CD4-positive, alpha-beta T cell (primary cell): ENCODE data around the gene MAGI3. TPM values are rescaled to one million over a fixed set of nuclear protein-coding genes. Genes with fewer than 3 reads are reported as not detected.

Experiments
- ATAC-seq: fragments of 200-7000 bp; cut with Tn5 transposase; one replicate; pipeline ENCODE4 v1.10.0; 2022; ENCODE audit warnings: mild to moderate bottlenecking; ENCODE audit not compliant: poor library complexity
- CTCF ChIA-PET: fragments of 350-600 bp; sonication (Branson Sonifier 250); formaldehyde crosslinking; loops from one replicate; lab custom pipeline; 2021; ENCODE audit warnings: antibody characterized with exemption, inconsistent platforms; lab: Charles Lee
- POLR2A ChIA-PET: fragments of 350-600 bp; sonication (Branson Sonifier 250); formaldehyde crosslinking; loops from one replicate; lab custom pipeline; 2021; ENCODE audit warnings: antibody characterized with exemption, inconsistent platforms; lab: Charles Lee
- DNase-seq, 14 experiments: peaks; one replicate each; pipeline ENCODE4 v3.0.0-alpha.2; 2013 to 2020; ENCODE audit warnings: mixed read lengths in 2 of 14
- H3K27ac ChIP-seq, 2 donors: one replicate each; pipeline versions ENCODE4 v1.5.1 to v1.7.0; 2013; ENCODE audit warnings: low read length in 2 of 2, low read depth in 1 of 2, mild to moderate bottlenecking in 1 of 2
- H3K27me3 ChIP-seq, 2 experiments: 1 replicate in 1 of 2; 2 replicates in 1 of 2; pipeline versions ENCODE4 v1.6.1 to v1.7.0; 2013; ENCODE audit warnings: low read length in 2 of 2, control low read depth in 1 of 2, mild to moderate bottlenecking in 1 of 2, moderate library complexity in 1 of 2; ENCODE audit not compliant: insufficient read depth in 2 of 2, control insufficient read depth in 1 of 2
- H3K36me3 ChIP-seq: one replicate; pipeline ENCODE4 v1.6.1; 2013; ENCODE audit warnings: low read length, control low read depth; ENCODE audit not compliant: insufficient read depth
- H3K4me1 ChIP-seq: one replicate; pipeline ENCODE4 v1.6.1; 2013; ENCODE audit warnings: low read length, control low read depth; ENCODE audit not compliant: insufficient read depth
- H3K4me3 ChIP-seq: one replicate; pipeline ENCODE4 v1.5.1; 2013; ENCODE audit warnings: mild to moderate bottlenecking, low read length, moderate library complexity
- H3K9me3 ChIP-seq, 2 experiments: 1 replicate in 1 of 2; 2 replicates in 1 of 2; pipeline versions ENCODE4 v1.6.1 to v1.7.0; 2013; ENCODE audit warnings: low read length in 2 of 2, mild to moderate bottlenecking in 2 of 2, control low read depth in 1 of 2, moderate library complexity in 1 of 2; ENCODE audit not compliant: control insufficient read depth in 1 of 2, insufficient read depth in 1 of 2
- H3K27ac Mint-ChIP-seq: one replicate; pipeline ENCODE4 v1.8.0; 2020; ENCODE audit warnings: mixed read lengths
- H3K27me3 Mint-ChIP-seq: one replicate; pipeline ENCODE4 v1.8.0; 2021; ENCODE audit warnings: mixed read lengths
- H3K36me3 Mint-ChIP-seq: one replicate; pipeline ENCODE4 v1.8.0; 2021; ENCODE audit warnings: low read depth, mixed read lengths
- H3K4me1 Mint-ChIP-seq: one replicate; pipeline ENCODE4 v1.8.0; 2021; ENCODE audit warnings: low read depth, mixed read lengths
- H3K4me3 Mint-ChIP-seq: one replicate; pipeline ENCODE4 v1.8.0; 2020; ENCODE audit warnings: mild to moderate bottlenecking, mixed read lengths
- H3K9me3 Mint-ChIP-seq: one replicate; pipeline ENCODE4 v1.8.0; 2020; ENCODE audit warnings: mixed read lengths
- intact Hi-C, 2 experiments: fragments of 100-400 bp; cut with DNase I in 1 of 2; cut with micrococcal nuclease in 1 of 2; formaldehyde crosslinking; loops; one replicate each; pipeline versions ENCODE4 v1.15.1 to v1.9.0; 2023 to 2025; cut with DNase I, micrococcal nuclease
- total RNA-seq, 174 experiments: library from RNA in 2 of 174; stranded (reverse) in 2 of 174; gene quantifications; one replicate each; pipeline ENCODE4 v1.2.3 and lab custom pipeline; 2021 to 2026
- TF ChIP-seq, protein P1 (sequence below): fragments of 200-600 bp; IDR thresholded peaks from one replicate; pipeline ENCODE4 v1.8.0; 2022; ENCODE audit warnings: antibody characterized with exemption, mild to moderate bottlenecking

Gene MAGI3
- total RNA-seq, 2 experiments from 2014 or later, result 6.7 to 8.7 TPM

- ATAC-seq (no peak), DNase-seq (no peak)
- Histone ChIP-seq H3K4me3 (no peak overlapping the region), H3K4me1 (no peaks in the 10 kb centered on the region), H3K27me3 (no peaks in the 10 kb centered on the region), H3K9me3 (peaks cover 0 to 8% of the 10 kb centered on the region in 2 experiments), H3K36me3 (no peaks in the 10 kb centered on the region), H3K27ac (no peak overlapping the region)
- Mint-ChIP-seq H3K4me1 (no peaks in the 10 kb centered on the region), H3K4me3 (no peak overlapping the region), H3K27me3 (no peaks in the 10 kb centered on the region), H3K9me3 (no peaks in the 10 kb centered on the region), H3K36me3 (peaks cover 14% of the 10 kb centered on the region), H3K27ac (no peak overlapping the region)
- TF ChIP-seq, protein P1, sequence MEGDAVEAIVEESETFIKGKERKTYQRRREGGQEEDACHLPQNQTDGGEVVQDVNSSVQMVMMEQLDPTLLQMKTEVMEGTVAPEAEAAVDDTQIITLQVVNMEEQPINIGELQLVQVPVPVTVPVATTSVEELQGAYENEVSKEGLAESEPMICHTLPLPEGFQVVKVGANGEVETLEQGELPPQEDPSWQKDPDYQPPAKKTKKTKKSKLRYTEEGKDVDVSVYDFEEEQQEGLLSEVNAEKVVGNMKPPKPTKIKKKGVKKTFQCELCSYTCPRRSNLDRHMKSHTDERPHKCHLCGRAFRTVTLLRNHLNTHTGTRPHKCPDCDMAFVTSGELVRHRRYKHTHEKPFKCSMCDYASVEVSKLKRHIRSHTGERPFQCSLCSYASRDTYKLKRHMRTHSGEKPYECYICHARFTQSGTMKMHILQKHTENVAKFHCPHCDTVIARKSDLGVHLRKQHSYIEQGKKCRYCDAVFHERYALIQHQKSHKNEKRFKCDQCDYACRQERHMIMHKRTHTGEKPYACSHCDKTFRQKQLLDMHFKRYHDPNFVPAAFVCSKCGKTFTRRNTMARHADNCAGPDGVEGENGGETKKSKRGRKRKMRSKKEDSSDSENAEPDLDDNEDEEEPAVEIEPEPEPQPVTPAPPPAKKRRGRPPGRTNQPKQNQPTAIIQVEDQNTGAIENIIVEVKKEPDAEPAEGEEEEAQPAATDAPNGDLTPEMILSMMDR, result no peak
- ChIA-PET CTCF (no interaction called here), POLR2A (no interaction called here)
- intact Hi-C loops, result no loop called here
Measured at GRCh38 chr1:113579256-113580018, 189.1 kb downstream of the MAGI3 start.

- DNase-seq (no peak), ATAC-seq (no peak)
- intact Hi-C loops, result no loop called here
- no peak overlapping the region for H3K4me3 ChIP-seq
- H3K27me3 Mint-ChIP-seq, result no peaks in the 10 kb centered on the region
- peaks cover 0 to under 1% of the 10 kb centered on the region in 2 experiments for H3K9me3 ChIP-seq
- no peaks in the 10 kb centered on the region for H3K27me3 ChIP-seq
- peaks cover 11% of the 10 kb centered on the region for H3K36me3 Mint-ChIP-seq
- POLR2A ChIA-PET, result no interaction called here
- H3K4me1 ChIP-seq, result no peaks in the 10 kb centered on the region
- H3K4me1 Mint-ChIP-seq, result no peaks in the 10 kb centered on the region
- no peaks in the 10 kb centered on the region for H3K36me3 ChIP-seq
- CTCF ChIA-PET, result no interaction called here
- H3K4me3 Mint-ChIP-seq, result no peak overlapping the region
- TF ChIP-seq, protein P1, result no peak
- H3K9me3 Mint-ChIP-seq, result no peaks in the 10 kb centered on the region
- H3K27ac ChIP-seq, result no peak overlapping the region
- H3K27ac Mint-ChIP-seq, result no peak overlapping the region
Measured at GRCh38 chr1:113581323-113581722, 191.0 kb downstream of the MAGI3 start.

- Mint-ChIP-seq H3K27ac (no peak overlapping the region), H3K4me1 (no peaks in the 10 kb centered on the region)
Measured at GRCh38 chr1:113582084-113582483, 191.8 kb downstream of the MAGI3 start.

More at GRCh38 chr1:113582084-113582483, 191.8 kb downstream of the MAGI3 start:
- intact Hi-C loops, result no loop called here
- peaks cover 11% of the 10 kb centered on the region for H3K36me3 Mint-ChIP-seq
- Histone ChIP-seq H3K4me1 (no peaks in the 10 kb centered on the region), H3K36me3 (no peaks in the 10 kb centered on the region), H3K4me3 (no peak overlapping the region), H3K9me3 (no peaks in the 10 kb centered on the region), H3K27me3 (no peaks in the 10 kb centered on the region), H3K27ac (no peak overlapping the region)
- POLR2A ChIA-PET, result no interaction called here
- no peak for ATAC-seq
- CTCF ChIA-PET, result no interaction called here
- no peak overlapping the region for H3K4me3 Mint-ChIP-seq
- H3K9me3 Mint-ChIP-seq, result no peaks in the 10 kb centered on the region
- H3K27me3 Mint-ChIP-seq, result no peaks in the 10 kb centered on the region
- DNase-seq, result no peak
- TF ChIP-seq, protein P1, result no peak
